ENCODE data around the gene KRTAP3-1.
A peak's percentile ranks its signal among the peaks of the same experiment; 100 is the strongest.

Gene KRTAP3-1

DNA sequence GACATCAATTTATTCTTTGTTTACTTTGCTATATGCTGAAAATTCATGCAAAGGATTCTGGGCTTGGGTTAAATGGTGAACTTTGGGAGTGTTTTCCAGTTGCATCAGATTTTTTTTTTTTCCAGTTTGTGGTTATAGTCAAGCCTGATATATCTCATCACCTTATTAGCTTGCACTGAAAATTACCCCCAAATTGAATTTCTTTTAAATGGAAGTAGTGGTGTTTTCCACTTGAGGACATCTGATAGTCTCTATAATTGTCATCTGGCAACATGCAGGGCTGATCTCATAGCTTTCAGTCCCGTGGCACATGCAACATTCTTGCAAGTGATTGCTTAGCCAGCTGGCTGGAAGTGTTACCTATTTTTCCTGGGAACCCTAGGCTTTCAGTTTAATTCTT, 4.7 kb upstream of the KRTAP3-1 start:
- DNase-seq = peak; percentile 20

DNA sequence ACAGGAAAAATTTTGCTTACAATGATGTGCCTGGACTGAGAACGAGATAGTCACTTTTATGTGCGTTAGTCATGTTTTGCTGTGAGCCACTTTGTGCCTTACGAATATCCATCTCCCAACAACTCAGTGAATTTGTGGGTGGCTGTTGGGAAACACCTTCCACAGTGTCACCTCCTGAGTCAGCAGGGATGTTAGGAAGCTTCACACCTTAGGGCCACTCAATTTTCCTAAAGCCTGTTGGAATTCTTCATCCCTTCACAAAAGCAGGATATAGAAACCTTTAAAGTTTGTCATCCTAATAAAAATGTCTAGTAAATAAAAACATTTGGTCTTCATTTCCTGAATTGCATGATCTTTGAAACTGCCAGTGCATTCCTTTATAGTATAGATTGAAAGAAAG, 4.3 kb upstream of the KRTAP3-1 start:
- DNase-seq = no peak

DNA sequence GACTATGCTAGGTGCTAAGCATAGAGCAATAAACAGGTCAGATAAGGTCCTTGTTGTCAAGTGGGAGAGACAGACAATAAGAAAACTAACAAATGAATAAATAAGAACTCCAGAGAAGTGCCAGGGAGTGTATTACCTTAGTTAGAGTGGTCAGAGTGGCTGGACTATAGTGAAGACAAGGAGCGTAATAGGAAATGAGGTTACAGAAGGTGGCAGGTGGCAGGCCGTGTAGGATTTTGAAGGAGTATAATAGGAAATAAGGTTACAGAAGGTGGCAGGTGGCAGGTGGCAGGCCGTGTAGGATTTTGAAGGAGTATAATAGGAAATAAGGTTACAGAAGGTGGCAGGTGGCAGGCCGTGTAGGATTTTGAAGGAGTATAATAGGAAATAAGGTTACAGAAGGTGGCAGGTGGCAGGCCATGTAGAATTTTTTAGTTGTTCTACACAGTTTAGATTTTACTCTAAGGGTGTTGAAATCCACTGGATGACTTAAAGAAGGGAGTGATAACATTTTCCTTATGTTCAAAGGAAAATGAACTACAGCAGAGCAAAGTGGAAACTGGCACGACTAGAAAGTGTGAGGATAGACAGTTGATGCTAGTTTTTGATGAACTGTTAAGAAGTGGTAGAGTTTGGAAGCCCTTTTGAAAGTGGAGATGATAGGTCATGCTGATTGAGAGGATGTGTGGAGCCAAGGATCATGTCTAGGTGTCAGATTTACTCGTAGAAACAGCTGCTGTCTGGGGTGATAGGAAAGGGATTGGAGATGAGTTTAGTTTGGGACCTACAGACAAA, 3.6 kb upstream of the KRTAP3-1 start:
- DNase-seq = no peak

DNA sequence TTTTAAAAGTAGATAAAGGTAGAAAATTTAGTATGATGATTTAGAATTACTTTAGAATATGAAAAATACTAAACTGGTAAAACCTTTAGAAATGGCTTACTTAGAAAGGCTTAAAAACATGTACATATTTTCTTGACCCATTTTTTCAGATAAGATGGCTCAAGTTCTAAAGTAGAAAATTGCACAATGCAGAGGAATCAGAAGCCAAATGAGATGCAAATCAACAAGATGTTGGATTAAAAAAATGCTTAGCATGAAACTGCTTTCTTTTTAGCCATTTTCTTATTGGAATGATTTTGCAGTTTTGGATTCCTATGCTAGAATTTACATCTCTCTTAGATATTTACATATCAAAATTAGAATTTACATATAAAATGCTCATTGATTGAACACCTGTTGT, 1.5 kb upstream of the KRTAP3-1 start:
- DNase-seq = no peak

DNA sequence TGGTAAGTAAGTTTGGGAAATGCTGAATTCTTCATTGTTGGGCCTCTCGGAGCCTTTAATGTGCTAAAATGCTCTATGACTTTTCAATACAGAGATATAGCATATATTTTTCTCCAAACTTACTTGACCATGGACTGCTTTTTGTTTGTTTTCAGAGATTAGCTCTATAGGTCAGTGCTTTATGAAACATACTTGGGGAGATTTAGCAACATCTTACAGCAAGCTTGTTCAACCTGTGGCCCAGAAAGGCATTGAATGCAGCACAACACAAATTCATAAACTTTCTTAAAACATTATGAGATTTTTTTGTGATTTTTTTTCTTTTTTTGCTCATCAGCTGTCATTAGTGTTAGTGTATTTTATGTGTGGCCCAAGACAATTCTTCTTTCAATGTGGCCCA, 1.0 kb upstream of the KRTAP3-1 start:
- no peak for DNase-seq

DNA sequence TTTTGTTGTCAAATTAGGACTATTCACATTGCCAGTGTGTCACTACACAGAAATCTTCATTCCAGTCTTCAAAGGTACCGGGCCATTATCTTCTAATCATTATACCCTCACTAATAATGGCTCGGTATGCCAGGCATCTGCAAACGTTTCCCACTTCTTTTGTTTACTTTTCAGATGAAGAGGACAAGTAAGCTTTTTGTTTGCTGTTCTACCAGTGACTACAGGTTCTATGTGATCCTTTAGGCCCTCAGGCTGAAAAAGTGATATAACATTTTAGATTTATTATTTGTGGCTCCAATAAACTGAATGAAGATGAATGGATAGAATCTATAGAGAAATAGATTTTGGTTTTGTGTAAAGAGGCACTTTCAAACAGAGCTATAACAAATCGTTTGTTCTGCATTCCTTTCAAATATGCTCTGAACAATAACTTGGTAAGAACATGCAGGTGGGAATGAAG, 403 bp upstream of the KRTAP3-1 start:
- DNase-seq = no peak

DNA sequence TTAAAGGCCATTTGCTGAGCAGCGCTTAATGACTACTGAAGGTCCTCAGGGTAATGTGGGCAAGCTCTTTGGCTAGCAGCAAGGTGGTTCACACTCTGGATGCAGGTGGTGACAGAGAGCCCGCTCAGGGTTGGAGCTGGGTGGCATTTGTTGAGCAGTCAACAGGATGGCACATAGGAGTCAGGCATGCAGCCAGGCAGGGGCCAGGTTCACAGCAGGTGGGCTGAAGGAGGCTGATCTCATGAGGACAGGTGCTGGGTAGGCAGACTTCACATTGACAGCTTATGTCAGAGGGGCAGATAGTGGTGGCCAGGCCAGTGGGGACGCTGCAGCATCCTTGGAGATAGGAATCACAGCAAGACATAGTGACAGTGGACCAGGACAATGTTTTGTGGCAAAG, 4.5 kb downstream of the KRTAP3-1 start:
- no peak for DNase-seq

DNA sequence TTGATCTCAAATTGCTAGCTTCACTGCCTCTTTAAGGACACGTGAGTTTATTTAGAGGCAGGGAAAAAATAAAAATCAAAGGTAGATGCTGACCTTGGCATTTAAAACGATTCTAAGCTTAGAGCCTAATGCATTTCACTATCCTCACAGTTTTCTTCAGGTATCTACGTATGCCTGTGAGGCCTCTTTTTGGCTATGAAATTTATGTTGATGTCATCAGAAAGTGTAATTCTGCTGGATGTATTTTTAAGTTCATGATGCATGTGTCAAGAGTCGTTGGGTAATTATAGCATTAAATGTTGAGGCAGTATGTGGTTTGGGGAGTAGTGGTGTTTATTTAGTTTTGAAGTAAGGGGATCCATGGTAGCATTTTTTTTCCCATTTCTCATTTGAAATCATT, 5.0 kb downstream of the KRTAP3-1 start:
- no peak for DNase-seq

DNA sequence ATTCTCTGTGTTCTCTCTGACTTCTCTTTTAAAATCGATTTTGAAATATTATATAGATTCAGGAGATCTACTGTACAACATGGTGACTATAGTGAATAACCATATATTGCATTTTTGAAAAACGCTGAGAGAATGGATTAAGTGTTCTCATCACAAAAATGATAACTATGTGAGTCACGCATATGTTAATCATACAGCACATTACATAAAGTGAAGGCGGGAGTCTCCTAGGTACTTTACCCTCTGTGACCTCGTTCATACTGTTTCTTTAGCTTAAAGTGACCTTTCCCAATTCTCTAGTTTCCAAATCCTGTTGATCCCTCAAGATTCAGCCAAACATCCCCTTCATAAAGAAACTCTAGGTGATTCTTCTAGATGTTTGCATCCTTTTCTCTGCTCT, 6.1 kb downstream of the KRTAP3-1 start:
- DNase-seq = no peak

DNA sequence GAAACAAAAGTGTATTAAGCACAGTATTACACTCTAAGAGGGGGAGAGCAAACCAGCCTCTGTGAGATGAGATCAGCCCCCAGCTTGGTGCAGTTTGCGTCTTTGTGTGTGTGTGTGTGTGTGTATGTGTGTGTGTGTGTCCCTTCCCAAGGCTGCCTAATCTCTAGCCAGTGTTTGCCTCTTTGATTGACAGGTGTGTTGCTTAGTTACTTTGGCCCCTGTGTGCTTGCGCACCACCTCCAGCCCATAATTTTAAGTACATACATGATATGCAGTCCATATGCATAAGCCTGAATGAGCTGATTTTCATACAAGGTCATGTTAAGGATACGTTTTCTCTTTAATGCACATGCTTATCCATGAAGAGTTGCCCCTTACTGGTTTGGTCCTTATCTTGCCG, 7.1 kb downstream of the KRTAP3-1 start:
- DNase-seq = no peak

DNA sequence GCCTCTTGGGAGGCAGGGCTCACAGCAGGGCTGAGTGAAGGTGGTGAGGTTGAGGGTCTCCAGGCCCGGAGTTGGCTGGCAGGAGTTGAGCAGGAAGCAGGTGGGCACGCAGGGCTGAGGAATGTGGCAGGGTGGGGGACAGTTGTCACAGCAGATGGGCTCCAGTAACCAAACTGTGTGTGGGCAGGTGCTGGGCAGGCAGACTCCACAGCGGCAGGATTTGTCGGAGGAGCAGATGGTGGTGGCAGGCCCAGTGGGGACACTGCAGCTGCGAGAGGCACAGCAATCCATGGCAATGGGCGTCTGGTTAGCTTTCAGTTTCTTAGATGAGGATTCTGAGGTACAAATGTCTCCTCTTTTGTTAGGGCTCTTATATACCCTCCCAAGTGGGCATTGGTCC, 9.4 kb downstream of the KRTAP3-1 start, which contains the start of gene KRTAP3-2:
KRTAP3-2 (minus strand) TSS at position 344 of the 400 bp plus-strand sequence; CDS start at position 291, 53 bp downstream.
- peak; percentile 40 for DNase-seq

DNA sequence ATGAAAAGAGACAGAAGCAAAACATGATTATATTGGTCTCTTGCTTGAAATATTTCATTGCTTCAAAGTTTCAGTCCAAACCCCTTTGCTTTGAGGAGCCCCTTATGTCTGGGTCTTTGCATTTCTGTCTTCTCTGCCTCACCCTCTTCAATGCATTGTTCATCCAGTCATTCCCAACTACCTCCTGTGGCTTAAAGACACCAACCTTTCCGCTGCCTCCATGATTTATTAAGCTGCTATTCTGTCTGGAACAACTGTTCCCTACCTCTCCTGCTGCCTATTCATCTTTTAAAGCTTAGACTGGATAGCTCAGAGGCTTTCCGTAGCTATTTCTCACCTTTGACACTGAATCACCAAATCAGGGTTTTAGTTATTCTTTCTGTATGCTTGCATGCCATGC, 11.6 kb downstream of the KRTAP3-1 start:
- DNase-seq = no peak

DNA sequence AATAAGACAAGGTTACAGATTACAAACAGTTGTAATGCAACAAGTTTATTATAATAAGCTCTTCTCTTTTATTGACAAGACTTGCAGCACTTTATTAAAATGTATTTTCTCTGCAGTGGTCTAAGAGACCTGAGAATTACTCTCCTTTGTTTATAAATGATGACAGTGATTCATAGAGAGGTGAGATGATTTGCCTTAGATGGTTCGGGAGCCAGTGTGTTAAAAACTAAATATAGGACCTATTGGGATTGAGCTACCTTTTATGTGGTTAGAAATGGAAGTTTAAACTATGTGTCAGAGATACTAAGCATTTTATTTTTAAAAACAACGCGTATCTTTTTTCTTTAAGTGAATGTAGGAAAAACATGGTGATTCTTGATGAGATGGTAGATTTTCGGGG, 12.1 kb downstream of the KRTAP3-1 start:
- no peak for DNase-seq

DNA sequence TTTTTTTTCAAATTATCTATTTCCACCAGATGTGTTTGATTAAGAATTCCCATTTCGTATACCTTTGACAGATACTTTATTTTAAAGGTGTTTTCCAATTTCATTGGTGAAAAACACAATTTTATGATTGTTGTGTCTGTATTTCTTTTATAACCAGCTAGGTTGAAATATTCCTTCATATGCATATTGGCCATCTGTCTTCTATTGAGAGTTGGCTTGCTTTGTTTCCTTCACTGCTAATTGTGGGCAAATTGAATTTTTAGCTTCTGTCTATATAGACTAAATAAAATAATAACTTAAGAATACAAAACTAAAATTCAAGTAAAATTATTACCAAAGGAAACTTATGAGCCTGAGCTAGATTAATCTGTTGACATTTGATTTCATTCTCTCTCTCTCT, 13.8 kb downstream of the KRTAP3-1 start:
- DNase-seq = no peak

DNA sequence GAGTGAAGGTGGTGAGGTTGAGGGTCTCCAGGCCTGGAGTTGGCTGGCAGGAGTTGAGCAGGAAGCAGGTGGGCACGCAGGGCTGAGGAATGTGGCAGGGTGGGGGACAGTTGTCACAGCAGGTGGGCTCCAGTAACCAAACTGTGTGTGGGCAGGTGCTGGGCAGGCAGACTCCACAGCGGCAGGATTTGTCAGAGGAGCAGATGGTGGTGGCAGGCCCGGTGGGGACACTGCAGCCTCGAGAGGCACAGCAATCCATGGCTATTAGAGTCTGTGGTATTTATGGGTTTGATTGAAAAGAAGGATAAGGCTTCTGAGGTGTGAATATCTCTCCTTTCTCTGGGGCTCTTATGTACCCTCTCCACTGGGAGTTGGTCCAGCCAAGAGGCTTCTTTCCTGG, 15.1 kb downstream of the KRTAP3-1 start, which contains the start of gene KRTAP3-3:
KRTAP3-3 (minus strand) TSS at position 326 of the 400 bp plus-strand sequence; CDS start at position 259, 67 bp downstream.
- peak; percentile 25 for DNase-seq

DNA sequence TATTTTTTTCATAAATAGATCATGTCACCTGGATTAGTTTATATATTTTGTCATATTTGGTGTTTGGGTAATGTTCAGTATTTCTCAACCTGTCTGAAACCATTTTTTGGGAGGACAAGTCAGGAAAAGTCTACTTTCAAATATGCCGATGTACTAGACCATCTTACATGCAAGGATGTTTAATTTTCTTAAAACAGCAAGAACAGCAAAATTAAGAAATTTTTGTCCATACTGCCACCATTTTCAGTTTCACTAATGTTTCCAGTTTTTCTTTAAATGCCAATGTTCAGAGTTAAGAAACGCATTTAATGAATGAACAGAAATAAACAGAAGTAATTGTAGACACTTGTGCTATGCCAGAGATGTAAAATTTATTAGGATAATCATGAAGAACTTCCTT, 15.8 kb downstream of the KRTAP3-1 start:
- no peak for DNase-seq

DNA sequence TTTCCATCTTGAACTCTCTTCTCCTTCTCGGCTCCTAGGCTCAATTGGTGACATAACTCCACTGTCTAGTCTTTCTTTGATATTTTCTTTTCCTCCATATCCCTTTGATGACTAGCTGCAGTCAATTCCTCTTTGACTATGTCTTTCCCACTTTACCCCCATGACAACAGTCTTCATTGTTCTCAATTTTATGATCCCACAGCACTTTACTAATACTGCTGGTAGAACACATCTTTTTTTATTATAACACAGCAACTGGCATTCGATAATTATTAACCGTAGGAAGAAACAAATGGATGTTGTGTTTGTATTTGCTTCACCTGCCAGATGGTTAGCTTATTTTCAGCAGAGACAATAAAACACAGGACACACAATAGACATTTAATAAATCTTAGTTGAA, 16.3 kb downstream of the KRTAP3-1 start:
- no peak for DNase-seq

DNA sequence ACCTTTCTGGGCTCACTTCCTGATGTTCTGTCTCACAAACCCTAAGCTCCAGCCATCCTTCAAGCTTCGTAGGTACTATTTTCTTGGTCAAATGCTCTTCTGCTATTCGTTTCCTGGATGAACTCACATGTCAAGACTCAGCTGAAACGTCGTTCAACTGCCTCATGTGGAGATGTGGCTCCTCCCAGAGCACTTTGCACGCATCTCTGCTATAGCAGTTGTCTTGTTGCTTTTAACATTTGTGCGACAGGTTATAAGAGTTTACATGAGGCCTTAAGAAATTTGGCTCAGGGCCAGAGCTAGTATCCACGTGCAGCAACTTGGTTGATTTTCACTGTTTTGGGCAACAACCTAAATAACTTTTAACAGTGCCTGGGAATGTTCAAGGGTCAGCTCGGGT, 22.0 kb downstream of the KRTAP3-1 start:
- no peak for DNase-seq

DNA sequence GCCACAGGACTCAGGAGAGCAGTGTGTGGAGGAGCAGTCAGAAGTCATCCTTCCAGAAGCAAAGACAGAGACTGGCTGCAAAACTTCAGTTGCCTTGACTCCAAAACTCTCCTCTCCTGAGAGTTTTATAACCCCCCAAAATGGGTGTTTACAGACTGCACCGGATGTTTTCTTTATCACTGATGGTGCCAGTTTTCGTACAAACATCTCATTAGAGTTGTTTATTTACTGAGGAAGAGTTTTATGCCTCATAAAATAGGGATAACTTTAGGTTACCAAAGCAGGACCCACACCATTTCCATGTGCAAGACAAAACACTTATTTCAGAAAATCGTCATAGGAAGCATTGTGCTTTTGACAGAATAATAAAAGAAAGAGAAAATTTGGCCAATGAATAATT, 24.7 kb downstream of the KRTAP3-1 start, which contains the start of gene KRT40:
KRT40 (minus strand) TSS at position 101 of the 400 bp plus-strand sequence; CDS start at position 48, 53 bp downstream.
- DNase-seq = no peak

DNA sequence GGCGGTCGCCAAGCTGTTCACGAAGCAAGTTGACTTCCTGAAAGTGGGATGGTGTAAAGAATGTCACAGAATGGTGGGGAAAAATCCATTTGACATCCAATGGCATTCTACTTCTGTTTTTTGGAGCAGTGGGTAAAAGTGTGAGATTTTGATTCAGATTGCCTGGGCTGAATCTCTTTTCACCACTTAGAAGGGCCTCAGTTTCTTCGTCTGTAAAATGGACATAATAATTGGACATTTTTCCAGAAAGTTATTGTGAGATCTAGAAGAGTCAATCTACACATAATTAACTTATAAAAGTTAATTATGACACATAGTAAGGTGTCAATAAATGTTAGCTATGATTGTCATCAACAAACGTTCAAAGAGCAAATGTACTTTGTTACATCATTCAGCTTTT, 27.8 kb downstream of the KRTAP3-1 start:
- DNase-seq = no peak

DNA sequence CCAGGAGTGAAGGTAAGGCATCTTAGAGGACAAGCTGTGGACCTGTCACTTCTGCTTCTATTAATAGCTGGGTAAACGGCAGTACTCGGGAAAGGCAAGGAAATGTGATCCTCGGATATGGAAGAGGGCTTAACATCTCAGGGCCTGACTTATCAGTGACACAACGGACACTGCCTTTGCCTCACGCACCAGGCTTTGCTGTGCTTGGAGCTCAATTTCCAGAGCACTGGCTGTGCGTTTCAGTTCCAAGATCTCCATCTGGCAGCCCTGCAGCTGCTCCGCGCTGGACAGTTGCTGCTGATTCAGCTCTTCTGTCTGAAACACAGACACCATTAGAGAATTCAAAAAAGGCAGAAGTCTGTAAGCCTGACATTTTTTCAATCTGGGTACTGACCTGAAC, 28.3 kb downstream of the KRTAP3-1 start:
- DNase-seq = peak; percentile 85

DNA sequence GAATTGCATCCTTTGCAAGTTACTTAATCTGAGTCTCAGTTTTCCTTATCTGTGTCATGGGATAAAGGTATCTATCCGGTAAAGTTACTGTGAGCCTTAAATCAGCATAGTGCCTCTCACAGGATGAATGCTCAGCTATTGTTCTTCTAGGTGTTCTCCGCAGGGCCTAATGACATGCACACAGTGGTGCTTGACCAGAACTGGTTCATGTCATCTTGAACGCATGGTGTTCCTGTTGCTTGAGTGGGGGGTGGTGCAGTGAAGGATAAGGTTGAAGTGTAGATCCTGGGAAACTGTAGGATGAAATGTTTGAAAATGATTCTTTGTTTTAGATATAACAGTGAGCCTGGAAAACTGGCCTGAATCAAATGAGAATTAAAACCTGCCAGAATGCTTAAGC, 28.8 kb downstream of the KRTAP3-1 start:
- no peak for DNase-seq

DNA sequence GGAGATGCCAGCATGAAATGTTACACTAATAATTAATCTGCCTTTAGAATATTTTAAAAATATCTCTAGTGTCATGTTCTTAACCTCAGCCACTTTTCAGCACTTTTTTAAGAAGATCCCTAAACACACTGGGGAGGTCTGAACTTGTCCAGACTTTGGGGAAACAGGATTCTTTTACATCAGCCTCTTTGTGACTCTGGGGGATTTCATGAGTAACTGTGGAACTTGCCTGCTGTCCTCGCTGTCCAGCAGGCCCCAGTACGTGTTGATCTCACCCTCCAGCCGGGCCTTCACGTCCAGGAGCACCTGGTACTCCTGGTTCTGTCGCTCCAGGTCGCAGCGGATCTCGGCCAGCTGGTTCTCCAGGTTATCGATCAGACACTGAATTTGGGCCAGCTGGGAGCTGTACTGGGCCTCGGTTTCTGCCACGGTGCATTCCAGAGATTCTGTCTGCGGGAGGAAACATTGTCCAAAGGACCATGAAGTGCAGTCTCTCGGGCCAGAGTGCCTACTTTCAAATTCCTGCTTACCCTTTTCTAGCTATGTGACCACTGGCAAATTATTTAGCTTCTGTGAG, 30.3 kb downstream of the KRTAP3-1 start:
- no peak for DNase-seq

DNA sequence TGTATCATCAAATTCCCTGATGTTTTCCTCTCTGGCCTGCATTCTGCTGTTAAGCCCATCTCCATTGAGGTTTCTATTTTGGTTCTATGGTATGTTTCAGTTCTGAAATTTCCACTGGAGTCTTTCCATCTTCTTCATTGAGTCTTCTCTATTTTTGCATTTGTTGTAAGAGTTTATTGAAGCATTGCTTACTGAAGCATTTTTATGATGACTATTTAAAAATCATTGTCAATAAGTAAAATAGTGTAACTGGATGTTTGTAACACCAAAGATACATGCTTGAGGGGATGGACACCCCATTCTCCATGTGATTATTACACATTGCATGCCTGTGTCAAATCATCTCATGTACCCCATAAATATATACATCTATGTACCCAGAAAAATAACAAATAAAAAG, 33.4 kb downstream of the KRTAP3-1 start:
- DNase-seq = no peak

Measured in right hindlimb (tissue), 1 donor.